Neural progenitor cell (in vitro differentiated cells): ENCODE results near the gene SLAMF9. TPM values are rescaled to one million over a fixed set of nuclear protein-coding genes. Genes with fewer than 3 reads are reported as not detected.

Experiments
- total RNA-seq: library from RNA; depleted of rRNA; stranded (reverse); fragments of >200 nt; gene quantifications from 2 replicates; pipeline ENCODE4 v1.2.3, GENCODE V29; 2015; ENCODE audit warnings: low replicate concordance

The SLAMF9 gene
- total RNA-seq, 1 donor from 2014 or later = not detected

Other genes starting within 250 kb of the SLAMF9 start
- gene CRP, start 239.6 kb downstream of the SLAMF9 start, total RNA-seq = not detected in 2 replicates
- gene DUSP23, start 173.3 kb downstream of the SLAMF9 start, total RNA-seq = 3.1 and 19.8 TPM in 2 replicates
- not detected in 2 replicates for gene FCRL6, start 151.9 kb downstream of the SLAMF9 start, total RNA-seq
- gene SLAMF8, start 127.4 kb downstream of the SLAMF9 start, total RNA-seq = not detected in 2 replicates
- gene VSIG8, start 91.6 kb downstream of the SLAMF9 start, total RNA-seq = not detected in 2 replicates
- gene CFAP45, start 54.1 kb downstream of the SLAMF9 start, total RNA-seq = not detected in 2 replicates
- gene TAGLN2, start 28.7 kb downstream of the SLAMF9 start, total RNA-seq = 3.9 and 12.1 TPM in 2 replicates
- 3.3 and 9.1 TPM in 2 replicates for gene IGSF9, start 8.6 kb downstream of the SLAMF9 start, total RNA-seq
- gene PIGM, start 77.8 kb upstream of the SLAMF9 start, total RNA-seq = 4.5 and 7.1 TPM in 2 replicates
- 0.15 TPM in 1 of 2 replicates, not detected in the other for gene KCNJ10, start 115.9 kb upstream of the SLAMF9 start, total RNA-seq
- 0.09 TPM in 2 replicates for gene KCNJ9, start 127.3 kb upstream of the SLAMF9 start, total RNA-seq
- gene IGSF8, start 144.4 kb upstream of the SLAMF9 start, total RNA-seq = 9.4 and 23.4 TPM in 2 replicates
- gene ATP1A2, start 161.5 kb upstream of the SLAMF9 start, total RNA-seq = 88.6 and 154 TPM in 2 replicates
- gene ATP1A4, start 197.4 kb upstream of the SLAMF9 start, total RNA-seq = 0.17 and 0.62 TPM in 2 replicates
- gene CASQ1, start 236.3 kb upstream of the SLAMF9 start, total RNA-seq = 0.50 TPM in 1 of 2 replicates, not detected in the other